Hepatocyte (in vitro differentiated cells): ENCODE results near the gene WDFY2.

Experiments used
- CTCF ChIP-seq: fragments of 200-600 bp; sonication (generic); IDR thresholded peaks from 2 replicates; pipeline ENCODE4 v1.5.1; 2016; ENCODE audit warnings: antibody characterized with exemption, mild to moderate bottlenecking; ENCODE audit not compliant: poor library complexity
- EZH2phosphoT487 ChIP-seq: fragments of 200-600 bp; sonication (generic); IDR thresholded peaks from one replicate; pipeline ENCODE4 v1.6.1; 2018; ENCODE audit warnings: antibody characterized with exemption, mild to moderate bottlenecking, low read depth, moderate library complexity; ENCODE audit not compliant: unreplicated experiment, severe bottlenecking

- TF ChIP-seq CTCF (no peak), EZH2phosphoT487 (no peak)
Measured at GRCh38 chr13:51697855-51698254, 113.6 kb downstream of the WDFY2 start.
